Ovary (tissue), 3 donors: ENCODE data around the gene PRKG1.

Experiments used
- CTCF ChIP-seq, 3 donors: fragments of 450-650 bp in 2 of 3; fragments of 200-600 bp in 1 of 3; IDR thresholded peaks; one replicate each; pipeline versions ENCODE4 v1.5.1 to v1.8.0; 2016 to 2022; ENCODE audit warnings: antibody characterized with exemption in 3 of 3, mild to moderate bottlenecking in 1 of 3
- POLR2A ChIP-seq: fragments of 450-650 bp; IDR thresholded peaks from one replicate; pipeline ENCODE4 v1.6.1; 2017; ENCODE audit warnings: antibody characterized with exemption, mild to moderate bottlenecking, moderate library complexity
- donor health status: DM: no; HTN: no; CAD: no.

DNA sequence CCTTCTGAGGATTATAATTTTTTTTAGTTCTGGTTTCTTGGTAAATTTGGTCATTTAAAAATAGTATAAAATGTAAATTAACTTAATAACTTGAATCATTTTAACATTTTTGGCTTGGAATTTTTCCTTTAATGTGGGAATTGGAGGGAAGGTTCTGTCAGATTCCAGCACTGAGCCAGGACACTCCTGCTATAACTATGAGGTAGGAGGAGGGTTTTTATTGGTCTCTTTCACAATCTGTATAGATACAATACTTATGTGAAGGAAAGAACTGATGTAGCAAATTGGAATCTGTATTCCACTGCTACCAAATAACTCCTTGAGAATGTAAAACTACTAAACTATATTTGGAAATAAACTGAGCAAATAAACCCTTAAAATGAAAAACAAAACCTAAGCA lies 3.2 kb downstream of the PRKG1 start:
- TF ChIP-seq CTCF (IDR thresholded peaks at IDR 0.05) (no peak), POLR2A (no peak)
